Mucosa of rectum (tissue), 2 donors: ENCODE measurements around the gene BRD4.

Source experiments
- H3K27ac ChIP-seq, 2 donors: one replicate each; pipeline ENCODE4 v1.7.0; 2013; ENCODE audit warnings: inconsistent platforms in 2 of 2, low read depth in 2 of 2, low read length in 2 of 2
- H3K27me3 ChIP-seq, 2 donors: one replicate each; pipeline ENCODE4 v1.7.0; 2013; ENCODE audit warnings: low read length in 2 of 2; ENCODE audit not compliant: control insufficient read depth in 2 of 2, insufficient read depth in 2 of 2
- H3K36me3 ChIP-seq, 2 donors: one replicate each; pipeline ENCODE4 v1.7.0; 2013; ENCODE audit warnings: low read length in 2 of 2; ENCODE audit not compliant: control insufficient read depth in 2 of 2, insufficient read depth in 2 of 2
- H3K4me1 ChIP-seq, 2 donors: one replicate each; pipeline ENCODE4 v1.7.0; 2013; ENCODE audit warnings: low read length in 2 of 2, mild to moderate bottlenecking in 1 of 2; ENCODE audit not compliant: control insufficient read depth in 2 of 2, insufficient read depth in 2 of 2
- H3K4me3 ChIP-seq, 2 donors: one replicate each; pipeline ENCODE4 v1.7.0; 2013; ENCODE audit warnings: low read length in 2 of 2
- H3K9ac ChIP-seq, 2 donors: one replicate each; pipeline ENCODE4 v1.7.0; 2013; ENCODE audit warnings: low read length in 2 of 2, low read depth in 1 of 2, mild to moderate bottlenecking in 1 of 2
- H3K9me3 ChIP-seq, 2 donors: one replicate each; pipeline ENCODE4 v1.7.0; 2013; ENCODE audit warnings: low read length in 2 of 2; ENCODE audit not compliant: control insufficient read depth in 2 of 2
- donor health status: healthy.
- donor health status: Normal muscosa, but diverticular disease.

BRD4 gene

GRCh38 chr19:15291089-15291488 is 41.2 kb downstream of the BRD4 start:
- Histone ChIP-seq H3K4me3 (no peak overlapping the region), H3K27me3 (no peaks in the 10 kb centered on the region), H3K9me3 (no peaks in the 10 kb centered on the region), H3K36me3 (peaks cover 0 to under 1% of the 10 kb centered on the region in 2 donors), H3K9ac (no peak overlapping the region), H3K4me1 (peaks cover 27 to 28% of the 10 kb centered on the region in 2 donors), H3K27ac (no peak overlapping the region)

- H3K27me3 ChIP-seq, result no peaks in the 10 kb centered on the region
- H3K9ac ChIP-seq, result no peak overlapping the region
- no peaks in the 10 kb centered on the region for H3K36me3 ChIP-seq
- no peaks in the 10 kb centered on the region for H3K9me3 ChIP-seq
- no peak overlapping the region for H3K27ac ChIP-seq
- H3K4me3 ChIP-seq, result no peak overlapping the region
- H3K4me1 ChIP-seq, result peaks cover 30 to 32% of the 10 kb centered on the region in 2 donors
Measured at GRCh38 chr19:15290166-15290565, 42.2 kb downstream of the BRD4 start.

GRCh38 chr19:15289673-15290072 is 42.7 kb downstream of the BRD4 start:
- Histone ChIP-seq H3K9ac (no peak overlapping the region), H3K4me1 (peaks cover 33 to 37% of the 10 kb centered on the region in 2 donors), H3K4me3 (no peak overlapping the region), H3K27ac (no peak overlapping the region), H3K36me3 (no peaks in the 10 kb centered on the region), H3K27me3 (no peaks in the 10 kb centered on the region), H3K9me3 (no peaks in the 10 kb centered on the region)

GRCh38 chr19:15288146-15288963 is 44.0 kb downstream of the BRD4 start:
- Histone ChIP-seq H3K27me3 (no peaks in the 10 kb centered on the region), H3K4me3 (no peak overlapping the region), H3K4me1 (peaks cover 33 to 44% of the 10 kb centered on the region in 2 donors), H3K36me3 (no peaks in the 10 kb centered on the region), H3K27ac (no peak overlapping the region), H3K9me3 (no peaks in the 10 kb centered on the region), H3K9ac (no peak overlapping the region)

- Histone ChIP-seq H3K9ac (no peak overlapping the region), H3K36me3 (no peaks in the 10 kb centered on the region), H3K4me3 (no peak overlapping the region), H3K9me3 (no peaks in the 10 kb centered on the region), H3K27ac (no peak overlapping the region), H3K4me1 (peaks cover 31 to 40% of the 10 kb centered on the region in 2 donors), H3K27me3 (no peaks in the 10 kb centered on the region)
Measured at GRCh38 chr19:15287496-15287895, 44.8 kb downstream of the BRD4 start.

GRCh38 chr19:15286688-15287365 is 45.5 kb downstream of the BRD4 start:
- peaks cover 34 to 40% of the 10 kb centered on the region in 2 donors for H3K4me1 ChIP-seq
- H3K27ac ChIP-seq, result no peak overlapping the region
- no peaks in the 10 kb centered on the region for H3K9me3 ChIP-seq
- no peaks in the 10 kb centered on the region for H3K27me3 ChIP-seq
- no peaks in the 10 kb centered on the region for H3K36me3 ChIP-seq
- no peak overlapping the region for H3K4me3 ChIP-seq
- H3K9ac ChIP-seq, result no peak overlapping the region

GRCh38 chr19:15285896-15286591 is 46.3 kb downstream of the BRD4 start:
- Histone ChIP-seq H3K4me3 (no peak overlapping the region), H3K9ac (no peak overlapping the region), H3K4me1 (peaks cover 39 to 44% of the 10 kb centered on the region in 2 donors), H3K27me3 (no peaks in the 10 kb centered on the region), H3K27ac (no peak overlapping the region), H3K36me3 (no peaks in the 10 kb centered on the region), H3K9me3 (no peaks in the 10 kb centered on the region)

GRCh38 chr19:15284896-15285295 is 47.4 kb downstream of the BRD4 start:
- Histone ChIP-seq H3K4me3 (no peak overlapping the region), H3K27me3 (no peaks in the 10 kb centered on the region), H3K4me1 (peaks cover 49 to 55% of the 10 kb centered on the region in 2 donors), H3K27ac (no peak overlapping the region), H3K9ac (no peak overlapping the region), H3K9me3 (no peaks in the 10 kb centered on the region), H3K36me3 (peaks cover 0 to 1% of the 10 kb centered on the region in 2 donors)

GRCh38 chr19:15284091-15284490 is 48.2 kb downstream of the BRD4 start:
- H3K27me3 ChIP-seq, result no peaks in the 10 kb centered on the region
- no peak overlapping the region for H3K27ac ChIP-seq
- peaks cover 52 to 60% of the 10 kb centered on the region in 2 donors for H3K4me1 ChIP-seq
- no peaks in the 10 kb centered on the region for H3K9me3 ChIP-seq
- H3K4me3 ChIP-seq, result no peak overlapping the region
- peaks cover 0 to 3% of the 10 kb centered on the region in 2 donors for H3K36me3 ChIP-seq
- no peak overlapping the region for H3K9ac ChIP-seq
